GM12801 (cell line): ENCODE measurements around the gene USP24.

Experiments used
- TF ChIP-seq, protein P1 (sequence below): IDR thresholded peaks from one replicate; pipeline ENCODE4 v1.5.1; 2011; ENCODE audit warnings: control low read depth; ENCODE audit not compliant: insufficient read length; ENCODE audit errors: extremely low read depth

USP24 gene

GRCh38 chr1:55215194-55216021, at the start of gene USP24:
Gene USP24 (minus strand): TSS chr1:55215364. CDS start chr1:55215113, 251 bp downstream.
- TF ChIP-seq, protein P1, sequence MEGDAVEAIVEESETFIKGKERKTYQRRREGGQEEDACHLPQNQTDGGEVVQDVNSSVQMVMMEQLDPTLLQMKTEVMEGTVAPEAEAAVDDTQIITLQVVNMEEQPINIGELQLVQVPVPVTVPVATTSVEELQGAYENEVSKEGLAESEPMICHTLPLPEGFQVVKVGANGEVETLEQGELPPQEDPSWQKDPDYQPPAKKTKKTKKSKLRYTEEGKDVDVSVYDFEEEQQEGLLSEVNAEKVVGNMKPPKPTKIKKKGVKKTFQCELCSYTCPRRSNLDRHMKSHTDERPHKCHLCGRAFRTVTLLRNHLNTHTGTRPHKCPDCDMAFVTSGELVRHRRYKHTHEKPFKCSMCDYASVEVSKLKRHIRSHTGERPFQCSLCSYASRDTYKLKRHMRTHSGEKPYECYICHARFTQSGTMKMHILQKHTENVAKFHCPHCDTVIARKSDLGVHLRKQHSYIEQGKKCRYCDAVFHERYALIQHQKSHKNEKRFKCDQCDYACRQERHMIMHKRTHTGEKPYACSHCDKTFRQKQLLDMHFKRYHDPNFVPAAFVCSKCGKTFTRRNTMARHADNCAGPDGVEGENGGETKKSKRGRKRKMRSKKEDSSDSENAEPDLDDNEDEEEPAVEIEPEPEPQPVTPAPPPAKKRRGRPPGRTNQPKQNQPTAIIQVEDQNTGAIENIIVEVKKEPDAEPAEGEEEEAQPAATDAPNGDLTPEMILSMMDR, result no peak

- TF ChIP-seq, protein P1, result no peak
Observed at GRCh38 chr1:55262822-55263221, 47.7 kb upstream of the USP24 start.

DNA sequence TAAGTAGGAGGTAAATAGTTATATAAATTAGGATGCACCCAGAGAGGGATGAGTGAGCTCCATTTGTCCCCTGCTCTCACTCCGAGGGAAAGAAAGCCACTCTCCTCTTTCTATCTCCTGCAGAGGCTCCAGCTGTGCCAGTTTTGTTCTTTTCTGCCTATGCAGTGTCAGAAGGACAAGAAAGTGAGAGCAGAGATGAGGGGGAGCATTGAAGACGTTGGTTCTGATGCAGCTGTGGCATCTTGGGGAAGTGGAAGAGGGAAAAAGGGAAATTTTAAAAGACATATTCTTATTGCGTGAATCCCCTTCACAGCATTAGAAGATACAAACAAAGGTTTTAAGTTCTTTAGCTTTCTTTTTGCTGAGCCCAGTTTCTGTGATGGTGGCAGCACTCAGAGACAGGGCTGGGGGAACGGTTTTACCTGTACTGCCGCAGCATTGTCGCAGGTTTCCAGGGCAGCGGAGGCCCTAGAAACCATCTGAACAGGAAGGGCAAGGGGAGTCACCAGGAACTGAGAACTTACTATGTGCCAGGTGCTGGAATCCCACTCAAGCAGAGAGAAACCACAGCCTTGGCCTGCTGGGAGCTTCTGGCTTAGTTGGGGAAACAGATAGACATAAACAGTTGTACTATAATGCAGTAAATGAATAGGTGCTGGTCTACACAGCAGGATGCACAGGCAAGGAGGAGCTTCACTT, 44.9 kb upstream of the USP24 start:
- TF ChIP-seq, protein P1, result no peak

- TF ChIP-seq, protein P1, result no peak
Observed at GRCh38 chr1:55257958-55258357, 42.8 kb upstream of the USP24 start.

DNA sequence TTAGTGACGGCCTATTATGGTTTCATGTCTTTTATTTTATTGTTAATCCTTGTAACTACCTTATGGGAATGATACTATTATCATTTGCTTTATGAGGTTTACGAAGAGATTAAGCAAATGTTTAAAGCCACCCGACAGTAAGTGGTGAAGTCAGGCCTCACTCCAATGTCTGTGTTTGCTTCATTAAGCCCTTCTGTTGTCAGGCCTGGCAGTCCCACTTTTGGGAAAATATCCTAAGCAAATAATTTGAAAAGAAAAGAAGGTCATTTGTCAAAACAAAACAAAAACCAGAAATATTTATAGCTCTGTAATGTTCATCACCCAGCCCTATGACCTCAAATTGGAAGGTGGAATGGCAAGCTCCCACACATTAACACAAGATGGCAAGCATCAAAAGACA, 40.7 kb upstream of the USP24 start:
- TF ChIP-seq, protein P1, result no peak

DNA sequence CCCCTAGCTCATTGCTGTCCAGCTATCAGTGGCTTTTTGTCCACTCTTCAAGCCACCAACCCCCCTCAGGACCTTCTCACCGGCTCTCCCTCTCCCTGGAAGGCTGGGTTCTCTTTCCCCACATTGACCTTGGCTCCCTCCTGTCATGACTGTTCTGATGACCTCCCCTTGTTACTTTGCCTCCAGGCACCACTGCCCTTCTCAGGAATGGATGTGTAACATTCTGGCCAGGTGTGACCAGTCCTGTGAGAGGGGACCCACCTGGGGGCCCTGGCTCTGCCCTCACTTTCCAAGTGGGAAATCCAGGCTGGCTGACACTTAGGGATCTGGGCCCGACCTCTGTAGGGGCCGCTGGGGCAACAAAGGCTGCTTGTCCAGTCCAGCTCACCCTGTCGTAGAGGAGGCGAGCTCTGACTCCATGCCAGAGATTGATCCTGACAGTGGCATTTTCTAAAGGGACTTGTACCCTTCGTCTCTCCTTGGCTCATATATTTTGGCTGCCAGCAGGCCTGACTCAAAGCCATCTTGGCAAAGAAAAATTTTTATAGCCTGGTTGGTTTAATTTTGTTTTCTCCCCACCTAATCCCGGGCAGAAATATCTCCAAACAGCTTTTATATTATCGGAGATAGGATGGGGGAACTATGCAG, 37.9 kb upstream of the USP24 start:
- TF ChIP-seq, protein P1, result no peak

DNA sequence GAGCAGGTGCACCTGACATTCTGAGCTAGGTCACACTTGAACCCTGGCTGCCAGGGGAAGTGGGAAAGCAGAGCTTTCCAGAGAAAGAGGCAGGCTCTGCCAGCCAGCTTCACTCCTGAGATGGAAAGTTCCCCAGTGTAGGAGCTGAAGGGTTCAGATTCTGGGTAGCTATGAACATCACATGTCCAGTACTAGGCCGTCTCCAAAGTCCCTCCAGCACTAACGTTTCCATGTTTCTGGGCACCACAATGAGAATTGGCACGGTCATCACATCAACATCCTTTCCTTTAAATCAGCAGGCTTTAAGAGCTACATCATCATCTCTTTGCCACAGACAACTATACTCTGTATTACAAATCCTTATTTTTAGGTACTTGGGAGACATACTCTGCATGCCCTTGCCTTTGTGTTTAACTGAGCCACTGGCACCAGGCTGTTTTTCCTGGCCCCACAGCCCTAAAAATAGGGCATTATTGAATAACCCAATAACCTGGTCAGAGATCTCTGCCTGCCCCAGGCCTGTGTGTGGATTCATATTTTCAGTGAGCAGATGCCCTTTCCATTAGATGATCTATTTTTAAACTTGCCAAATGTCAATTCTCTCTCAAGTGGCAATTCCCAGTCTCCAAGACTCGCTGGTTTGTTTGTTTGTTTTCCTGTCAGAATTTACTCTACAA, 35.4 kb upstream of the USP24 start:
- TF ChIP-seq, protein P1, result no peak
